A549 (cell line): Measurements from ENCODE around the gene PRKAR2B. TPM values are rescaled to one million over a fixed set of nuclear protein-coding genes. Genes with fewer than 3 reads are reported as not detected.
A peak's percentile ranks its signal among the peaks of the same experiment; 100 is the strongest.

ENCODE experiments used
- BCL3 ChIP-seq: fragments of >200 bp; sonication (Bioruptor Twin); formaldehyde crosslinking; IDR thresholded peaks from 3 replicates; pipeline ENCODE4 v1.6.1; 2016
- CBX8 ChIP-seq: fragments of 200-600 bp; sonication (generic); IDR thresholded peaks from 2 replicates; pipeline ENCODE4 v1.6.1; 2016
- CEBPB ChIP-seq, 2 experiments: fragments of >200 bp in 1 of 2; sonication (Bioruptor Twin) in 1 of 2; formaldehyde crosslinking in 1 of 2; IDR thresholded peaks; 2 replicates each; pipeline ENCODE4 v1.6.1; 2012 to 2016
- CHD2 ChIP-seq: fragments of 150-350 bp; IDR thresholded peaks from 2 replicates; pipeline ENCODE4 v1.6.1; 2014; ENCODE audit warnings: low read length; ENCODE audit not compliant: partially characterized antibody
- CTCF ChIP-seq: fragments of >200 bp; sonication (Bioruptor Twin); formaldehyde crosslinking; IDR thresholded peaks from 3 replicates; pipeline ENCODE4 v1.5.1; 2016
- E2F6 ChIP-seq: IDR thresholded peaks from 2 replicates; pipeline ENCODE4 v1.6.1; 2012; ENCODE audit warnings: low read depth, borderline replicate concordance
- EP300 ChIP-seq, 2 experiments: fragments of >200 bp; sonication (Bioruptor Twin); formaldehyde crosslinking; IDR thresholded peaks; 2 replicates in 1 of 2; 3 replicates in 1 of 2; pipeline ENCODE4 v1.6.1; 2016 to 2017
- FOXS1 ChIP-seq: fragments of 250-450 bp; sonication (Bioruptor Pico); IDR thresholded peaks from 2 replicates; pipeline ENCODE4 v1.5.0; 2020; ENCODE audit warnings: mild to moderate bottlenecking, moderate library complexity
- GATA3 ChIP-seq: IDR thresholded peaks from 2 replicates; pipeline ENCODE4 v1.6.1; 2012; ENCODE audit warnings: borderline replicate concordance
- HEYL ChIP-seq: fragments of 250-450 bp; sonication (Bioruptor Pico); IDR thresholded peaks from 2 replicates; pipeline ENCODE4 v1.8.0; 2021; ENCODE audit warnings: mild to moderate bottlenecking, moderate library complexity
- HOXB5 ChIP-seq: fragments of 250-450 bp; sonication (Bioruptor Pico); IDR thresholded peaks from 2 replicates; pipeline ENCODE4 v1.5.0; 2020; ENCODE audit warnings: mild to moderate bottlenecking, moderate library complexity
- JUNB ChIP-seq: fragments of >200 bp; sonication (Bioruptor Twin); formaldehyde crosslinking; IDR thresholded peaks from 2 replicates; pipeline ENCODE4 v1.6.1; 2016
- KDM5A ChIP-seq: fragments of 200-600 bp; sonication (generic); IDR thresholded peaks from 2 replicates; pipeline ENCODE4 v1.6.1; 2016; ENCODE audit warnings: antibody characterized with exemption, mild to moderate bottlenecking
- MAZ ChIP-seq: fragments of 150-350 bp; IDR thresholded peaks from 2 replicates; pipeline ENCODE4 v1.6.1; 2014; ENCODE audit warnings: antibody characterized with exemption, low read depth, low read length, borderline replicate concordance
- PBX3 ChIP-seq: IDR thresholded peaks from 2 replicates; pipeline ENCODE4 v1.6.1; 2012
- POLR2AphosphoS2 ChIP-seq: conservative IDR thresholded peaks from 2 replicates; pipeline ENCODE4 v1.6.1; 2012; ENCODE audit warnings: low read length, improper control_type of control experiment, inconsistent platforms
- RCOR1 ChIP-seq: fragments of 150-350 bp; IDR thresholded peaks from 2 replicates; pipeline ENCODE4 v1.6.1; 2014; ENCODE audit warnings: antibody characterized with exemption, low read length, low read depth
- REST ChIP-seq: fragments of 200-600 bp; sonication (generic); IDR thresholded peaks from 2 replicates; pipeline ENCODE4 v1.6.1; 2016; ENCODE audit warnings: antibody characterized with exemption, mild to moderate bottlenecking, moderate library complexity
- SREBF2 ChIP-seq: fragments of 450-650 bp; IDR thresholded peaks from 2 replicates; pipeline ENCODE4 v1.6.1; 2014; ENCODE audit warnings: mild to moderate bottlenecking, moderate library complexity
- USF2 ChIP-seq: fragments of 450-650 bp; IDR thresholded peaks from 2 replicates; pipeline ENCODE4 v1.6.1; 2014; ENCODE audit warnings: antibody characterized with exemption
- polyA plus RNA-seq, 4 experiments: library from polyadenylated mRNA; depleted of rRNA in 3 of 4; stranded (reverse); fragments of >200 nt; fragmentation: RNase III in 1 of 4; extraction: RNeasy Plus Mini Kit Qiagen cat#74134 plus additional on column Dnase treatment in 1 of 4; gene quantifications; 2 replicates in 3 of 4; 3 replicates in 1 of 4; pipeline ENCODE4 v1.2.3, GENCODE V29; 2011 to 2017

PRKAR2B gene
- polyA plus RNA-seq, 2 of the 4 experiments (the other 2 are of a cell fraction): 3.6 to 4.4 TPM

GRCh38 chr7:107168233-107169119 lies 124.0 kb downstream of the PRKAR2B start, which contains the start of gene HBP1 (continued):
- TF ChIP-seq PBX3 (peak; percentile 98), RCOR1 (no peak), USF2 (peak; percentile 72), CEBPB (IDR thresholded peaks at IDR 0.05) (no peak), HEYL (no peak), BCL3 (no peak), POLR2AphosphoS2 (no peak), KDM5A (no peak), CTCF (no peak), CBX8 (no peak), FOXS1 (CRISPR knock-in tag) (no peak), EP300 (IDR thresholded peaks at IDR 0.05) (no peak), MAZ (peak; percentile 82; the same call in 1 of the 2 replicates), SREBF2 (no peak), HOXB5 (CRISPR knock-in tag) (no peak), CHD2 (peak; percentile 43), REST (no peak), JUNB (no peak), E2F6 (no peak), GATA3 (no peak; the same call in 1 of the 2 replicates)
